NCI-H1436 (cell line): ENCODE measurements around the gene TAS2R1.
"Not testable (repeated sequence)": the region's sequence is repeated elsewhere in the genome, so short reads cannot be mapped to it uniquely, and the experiment has no call there.

Experiments used
- DNase-seq: peaks from one replicate; lab custom pipeline; 2025; lab: John Stamatoyannopoulos, UW

TAS2R1 gene

DNA sequence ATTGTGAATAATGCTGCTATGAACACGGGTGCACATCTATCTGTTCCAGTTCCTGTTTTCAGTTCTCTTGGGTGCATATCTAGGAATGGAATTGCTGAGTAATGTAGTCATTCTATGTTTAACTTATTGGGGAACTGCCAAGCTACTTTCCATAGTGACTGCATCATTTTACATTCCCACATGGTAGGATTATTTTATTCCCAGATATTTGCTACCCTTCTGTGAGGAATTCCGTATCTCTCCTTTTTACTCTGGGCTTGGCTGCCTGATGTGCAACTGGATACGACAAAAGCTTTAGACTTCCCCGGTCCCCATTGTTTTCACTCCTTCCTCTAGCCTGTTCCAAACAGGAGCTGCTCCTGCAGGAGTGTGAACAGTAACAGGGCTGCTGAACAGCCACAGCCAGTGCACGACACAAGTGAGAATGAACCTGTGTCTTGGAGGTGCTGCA lies 7.2 kb downstream of the TAS2R1 start:
- no peak for DNase-seq

DNA sequence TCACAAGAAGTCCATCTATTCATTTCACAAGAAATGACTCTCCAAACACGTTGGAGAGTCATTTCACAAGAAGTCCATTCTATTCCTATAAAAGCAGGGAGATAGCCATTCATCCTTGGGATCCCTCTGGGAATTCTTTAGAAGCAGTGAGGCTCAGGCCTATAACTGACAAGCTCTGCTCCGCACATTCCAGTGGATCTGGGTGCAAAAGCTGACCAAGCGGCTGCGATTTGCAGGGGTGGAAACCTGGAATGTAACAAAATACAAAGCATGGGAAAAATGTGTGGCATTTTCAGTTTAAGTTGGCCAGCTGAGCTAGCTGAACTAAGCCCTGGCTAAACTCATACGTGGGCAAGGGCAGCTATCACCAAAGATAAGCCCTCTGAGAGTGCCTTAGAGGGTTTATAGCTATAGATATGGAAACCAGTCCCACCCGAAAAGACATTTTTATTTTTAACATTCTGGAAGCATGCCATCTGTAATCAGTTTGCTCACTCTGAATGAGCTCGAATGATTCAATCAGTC lies 8.7 kb downstream of the TAS2R1 start:
- no peak for DNase-seq

GRCh38 chr5:9619331-9620092 lies 10.6 kb downstream of the TAS2R1 start:
- no peak for DNase-seq

DNA sequence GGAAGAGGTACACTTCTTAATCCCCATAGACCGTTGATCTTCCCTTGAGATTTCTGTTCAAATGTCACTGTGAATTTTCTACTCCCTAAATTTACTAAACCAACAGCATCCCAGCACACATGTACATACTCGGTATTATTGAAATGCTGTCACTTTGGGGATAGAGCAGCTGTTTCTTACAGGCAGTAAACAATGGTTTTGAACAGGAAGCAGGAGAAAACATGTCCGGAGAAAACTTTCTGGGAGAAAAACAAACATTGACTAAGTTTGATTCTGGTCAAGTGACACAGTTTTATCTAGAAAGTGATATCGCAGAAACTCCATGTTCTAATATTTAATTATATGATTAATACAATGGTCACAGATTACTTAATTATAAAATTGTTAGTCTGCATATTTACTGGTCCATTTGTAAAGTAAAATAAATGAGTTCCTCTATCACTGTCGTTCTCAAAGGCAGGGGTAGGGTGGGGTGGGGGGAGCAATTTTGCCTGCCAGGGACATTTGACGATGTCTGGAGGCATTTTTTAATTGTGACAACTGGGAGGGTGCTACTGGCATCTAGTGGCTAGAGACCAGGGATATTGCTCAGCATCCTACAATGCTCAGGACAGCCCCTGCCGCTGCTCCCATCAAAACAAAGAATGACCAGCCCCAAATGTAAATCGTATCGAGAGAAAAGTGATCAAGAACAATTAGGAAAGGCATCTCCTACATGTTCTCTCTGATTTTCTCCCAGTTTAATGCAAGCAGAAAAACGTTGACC lies 12.2 kb downstream of the TAS2R1 start:
- DNase-seq: no peak

- no peak for DNase-seq
Measured at GRCh38 chr5:9617221-9617620, 12.9 kb downstream of the TAS2R1 start.

- DNase-seq: no peak
Measured at GRCh38 chr5:9615331-9615730, 14.8 kb downstream of the TAS2R1 start.

- no peak for DNase-seq
Measured at GRCh38 chr5:9613360-9613759, 16.8 kb downstream of the TAS2R1 start.

DNA sequence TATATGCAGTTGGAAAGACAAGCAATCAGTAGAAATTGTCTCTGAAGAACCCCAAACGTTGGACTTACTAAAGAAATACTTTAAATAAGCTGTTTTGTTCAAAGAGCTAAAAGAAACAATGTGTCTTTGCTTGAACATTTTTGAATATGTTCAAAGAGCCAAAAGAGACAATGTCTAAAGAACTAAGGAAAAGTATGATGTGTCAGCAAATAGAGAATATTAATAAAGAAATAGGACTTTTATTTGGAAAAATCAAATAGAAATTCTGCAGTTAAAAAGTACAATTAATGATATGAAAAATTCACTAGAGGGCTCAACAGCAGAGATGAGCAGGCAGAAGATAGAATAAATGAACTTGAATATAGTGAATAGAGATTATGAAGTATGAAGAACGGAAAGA lies 19.2 kb downstream of the TAS2R1 start:
- DNase-seq: no peak

DNA sequence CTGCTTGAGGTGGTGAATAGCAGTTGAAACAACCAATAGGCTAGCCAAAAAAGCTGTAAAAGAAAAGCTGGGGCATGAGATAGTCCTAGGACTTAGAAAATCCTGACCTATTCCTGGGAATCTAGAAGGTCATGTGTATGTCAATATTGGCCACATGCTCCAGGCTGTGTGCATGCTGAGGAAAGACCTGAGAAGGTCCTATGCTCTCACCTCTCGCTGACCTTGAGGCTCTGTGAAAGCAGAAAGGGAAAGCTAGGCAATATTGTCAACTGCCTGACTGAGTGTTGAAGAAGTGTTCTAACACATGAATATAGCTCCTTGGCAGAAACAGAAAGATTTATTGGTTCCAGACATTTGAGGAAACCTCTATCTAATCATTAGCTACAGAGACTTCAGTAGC lies 19.8 kb downstream of the TAS2R1 start:
- no peak for DNase-seq

DNA sequence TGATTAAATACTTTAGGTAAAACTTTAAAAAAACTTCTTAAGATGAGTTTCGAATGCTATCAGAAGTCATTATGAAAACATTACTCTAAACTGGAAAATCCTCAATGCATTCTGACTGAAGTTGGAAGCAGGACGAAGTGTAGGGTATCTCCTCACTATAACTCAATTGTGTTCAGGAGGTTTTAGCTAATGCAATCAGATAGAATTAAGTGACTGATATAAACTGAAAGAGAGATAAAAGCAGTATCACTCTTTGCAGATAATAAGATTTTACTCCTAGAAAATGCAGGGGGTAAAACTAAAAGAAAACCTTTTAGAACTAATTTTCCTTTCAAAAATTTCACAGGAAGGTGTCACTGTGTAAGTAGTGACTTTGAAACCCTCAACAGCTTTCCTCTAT lies 22.1 kb downstream of the TAS2R1 start:
- DNase-seq: no peak

- DNase-seq: no peak
Measured at GRCh38 chr5:9605041-9605838, 24.9 kb downstream of the TAS2R1 start.

- DNase-seq: no peak
Measured at GRCh38 chr5:9604416-9604815, 25.7 kb downstream of the TAS2R1 start.

GRCh38 chr5:9601055-9601739 lies 29.0 kb downstream of the TAS2R1 start:
- DNase-seq: no peak

- DNase-seq: no peak
Measured at GRCh38 chr5:9599391-9599790, 30.8 kb downstream of the TAS2R1 start.

- not testable (repeated sequence) for DNase-seq
Measured at GRCh38 chr5:9598329-9598728, 31.8 kb downstream of the TAS2R1 start.

- not testable (repeated sequence) for DNase-seq
Measured at GRCh38 chr5:9597322-9597721, 32.8 kb downstream of the TAS2R1 start.

- DNase-seq: no peak
Measured at GRCh38 chr5:9596824-9597223, 33.3 kb downstream of the TAS2R1 start.

GRCh38 chr5:9596171-9596780 lies 33.9 kb downstream of the TAS2R1 start:
- no peak for DNase-seq

DNA sequence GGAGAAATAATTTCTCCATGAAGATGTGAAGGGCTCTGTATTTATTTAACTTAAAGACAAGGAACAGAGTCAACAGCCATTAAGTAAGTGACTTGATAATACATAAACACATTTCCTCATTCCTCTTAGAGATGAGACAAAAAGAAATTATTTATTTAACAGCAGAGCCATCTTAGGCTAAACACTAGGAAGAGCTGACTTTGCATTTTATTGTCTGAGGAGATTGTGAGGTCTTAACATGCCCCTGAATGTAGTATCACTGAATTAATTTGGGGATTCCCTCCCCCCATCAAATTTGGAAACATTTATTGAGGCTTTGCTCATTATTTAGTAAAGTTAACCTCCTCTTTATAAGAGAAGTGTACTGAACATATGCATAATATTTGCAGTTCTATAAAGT lies 35.2 kb downstream of the TAS2R1 start:
- DNase-seq: no peak

DNA sequence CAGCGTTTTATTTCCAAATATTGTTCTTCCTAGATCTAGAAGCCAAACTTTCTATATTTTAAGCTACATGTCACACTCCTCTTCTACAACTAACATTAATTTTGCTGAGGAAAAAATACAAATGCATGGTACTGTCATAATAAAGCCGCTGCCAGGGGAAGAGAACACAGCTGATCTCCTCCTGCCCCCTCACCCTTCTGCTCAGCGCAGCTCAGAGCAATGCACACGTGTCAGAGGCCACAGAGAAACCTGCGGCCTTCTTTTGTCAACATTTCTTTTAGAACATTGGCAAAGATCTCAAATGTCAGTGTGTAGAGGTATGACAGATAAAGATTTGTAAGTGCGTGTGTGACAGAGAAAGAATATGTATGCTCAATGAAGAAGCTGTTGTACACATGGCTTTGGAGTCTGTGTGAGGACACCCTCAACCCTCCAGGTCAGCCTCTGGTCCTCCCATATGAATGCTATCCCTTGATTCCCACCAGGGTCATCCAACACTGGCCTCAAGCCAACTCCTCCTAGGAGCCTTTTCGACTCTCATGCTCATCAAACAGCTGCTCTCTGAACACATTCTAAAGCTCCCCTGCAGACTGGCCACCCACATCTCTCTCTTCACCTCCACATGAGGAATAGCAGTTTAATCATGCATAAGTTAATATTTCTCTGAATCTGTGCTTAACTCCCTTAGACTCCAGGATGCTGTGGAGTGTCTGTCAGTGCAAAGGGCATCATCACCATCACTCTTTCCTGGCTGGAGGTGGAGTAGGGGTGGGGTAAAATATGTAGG lies 40.9 kb downstream of the TAS2R1 start:
- no peak for DNase-seq

DNA sequence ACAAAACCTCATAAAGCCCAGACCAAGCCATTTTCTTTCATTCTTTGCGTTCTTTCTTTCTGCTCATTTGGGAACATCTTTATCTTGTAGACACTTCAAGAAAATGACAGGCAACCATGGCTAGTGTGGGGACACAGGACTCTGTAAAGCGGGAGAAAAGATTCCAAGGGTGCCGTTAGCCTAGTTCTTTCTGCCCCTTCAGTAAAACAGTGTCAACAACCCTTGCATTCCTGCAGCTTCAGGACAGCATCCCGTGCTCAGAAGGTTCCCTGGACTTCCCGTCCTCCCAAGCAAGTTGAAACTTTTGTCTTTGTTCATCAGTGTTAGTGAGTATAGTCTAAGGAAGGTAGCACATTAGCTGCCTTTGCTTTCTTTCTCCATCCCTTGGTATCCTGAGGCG lies 41.9 kb downstream of the TAS2R1 start:
- no peak for DNase-seq
